SKM-1 (cell line): Measurements from ENCODE around the gene GALNT2.

ENCODE experiments used
- DNase-seq: peaks from one replicate; lab custom pipeline; 2025; ENCODE audit not compliant: unreplicated experiment; lab: John Stamatoyannopoulos, UW

GALNT2 gene

DNA sequence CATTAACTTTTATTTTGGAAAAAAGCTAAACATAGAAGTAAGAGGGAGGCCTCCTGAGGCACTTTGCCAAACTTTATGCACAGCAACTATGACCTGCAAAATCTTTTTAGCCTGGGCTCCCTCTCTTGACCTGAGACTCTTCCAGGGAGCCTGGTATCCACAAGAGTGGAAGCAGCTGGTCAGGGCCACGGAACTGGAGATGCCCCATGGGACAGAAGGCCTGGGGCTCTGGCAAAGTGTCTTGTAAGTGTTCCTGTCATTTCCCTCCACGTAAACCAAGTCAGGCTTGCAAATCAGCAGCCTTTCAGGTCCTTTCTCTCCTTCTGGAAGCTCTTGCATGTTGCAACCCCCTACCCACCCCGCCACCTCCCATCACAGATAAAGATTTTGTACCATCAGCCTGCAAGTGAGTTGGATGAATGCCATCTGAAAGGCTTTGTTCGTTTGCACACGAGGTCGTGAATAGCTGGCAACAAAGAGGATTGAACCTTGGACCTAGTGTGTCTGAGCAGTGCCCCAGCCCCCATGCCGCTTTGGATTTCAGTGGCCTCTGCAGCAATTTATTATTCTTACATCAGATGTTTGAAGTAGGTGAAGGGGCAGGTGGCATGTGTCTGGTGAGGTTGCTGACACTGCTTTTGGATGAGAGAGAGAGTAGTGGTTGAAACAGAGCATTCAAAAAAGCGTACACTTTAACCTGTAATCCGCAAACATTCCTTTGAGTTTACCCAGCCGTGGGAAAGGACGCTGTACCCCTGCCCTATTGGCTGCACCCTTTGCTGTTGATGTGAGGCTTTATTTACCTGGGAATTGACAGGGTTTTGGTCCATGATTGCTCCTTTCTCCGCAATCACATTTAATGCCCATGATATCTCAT lies 91.6 kb downstream of the GALNT2 start:
- no peak for DNase-seq

GRCh38 chr1:230159580-230159979 lies 92.5 kb downstream of the GALNT2 start:
- no peak for DNase-seq

GRCh38 chr1:230160957-230161771 lies 94.1 kb downstream of the GALNT2 start:
- DNase-seq: no peak

DNA sequence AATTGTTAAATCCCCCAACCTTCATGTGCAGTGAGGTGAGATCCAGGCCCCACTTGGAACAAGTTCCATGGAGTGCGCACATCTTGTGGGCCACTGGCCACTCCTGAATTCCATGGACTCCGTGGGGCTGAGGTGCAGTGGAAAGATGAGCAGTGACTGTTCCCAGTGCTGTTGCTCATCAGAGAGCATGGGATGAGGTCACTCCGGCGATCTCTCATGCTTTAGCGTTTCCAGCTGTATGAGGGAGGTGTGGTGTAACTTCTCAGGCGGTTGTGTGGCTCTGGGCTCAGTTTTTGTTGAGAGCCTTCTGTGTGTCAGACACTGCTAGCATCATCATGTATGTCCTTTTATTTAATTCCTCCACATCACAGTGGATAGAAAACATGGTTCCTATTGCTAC lies 96.2 kb downstream of the GALNT2 start:
- no peak for DNase-seq

DNA sequence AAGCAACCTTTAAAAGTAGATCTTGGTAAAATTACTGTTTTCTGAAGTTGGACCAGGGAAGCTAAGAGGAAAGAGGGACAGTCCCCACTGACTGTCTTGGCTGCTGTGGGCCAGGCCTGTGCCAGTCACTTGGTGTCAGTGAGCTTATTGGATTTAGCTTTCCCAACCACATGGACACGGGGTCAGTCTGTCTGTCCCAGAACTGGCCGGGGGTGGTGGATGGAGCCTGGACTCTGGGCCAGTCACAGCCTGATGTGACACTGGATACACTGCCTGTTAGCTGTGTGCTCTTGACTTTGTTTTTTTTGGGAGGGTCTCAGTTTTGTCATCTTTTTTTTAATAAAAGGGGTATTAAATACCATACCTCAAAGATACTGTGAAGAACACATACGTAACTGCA lies 96.7 kb downstream of the GALNT2 start:
- no peak for DNase-seq

DNA sequence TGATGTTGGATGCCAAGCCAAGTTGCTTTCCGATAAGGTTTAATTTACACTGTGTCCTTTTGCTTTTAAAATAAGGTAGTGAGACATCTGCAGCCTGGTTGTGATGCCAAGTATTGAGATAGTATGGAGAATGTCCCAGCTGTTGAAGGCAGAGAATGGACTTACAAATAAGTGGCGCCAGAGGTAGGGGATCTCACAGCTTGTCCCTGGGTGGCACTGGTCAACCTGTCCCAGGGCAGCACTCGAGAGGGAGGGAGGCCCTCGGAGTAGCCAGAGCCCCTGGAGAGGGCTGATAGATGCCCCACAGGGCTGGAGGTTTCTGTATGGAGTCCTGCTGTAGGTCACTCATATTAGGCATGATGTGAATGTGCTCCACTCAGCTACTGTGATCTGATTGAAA lies 98.5 kb downstream of the GALNT2 start:
- no peak for DNase-seq

GRCh38 chr1:230166366-230167132 lies 99.5 kb downstream of the GALNT2 start:
- DNase-seq: no peak

- peak; percentile 84 for DNase-seq
Observed at GRCh38 chr1:230167419-230167852, 100.4 kb downstream of the GALNT2 start.

- DNase-seq: no peak
Observed at GRCh38 chr1:230169454-230170152, 102.6 kb downstream of the GALNT2 start.

GRCh38 chr1:230170153-230170547 lies 103.1 kb downstream of the GALNT2 start:
- DNase-seq: no peak

- no peak for DNase-seq
Observed at GRCh38 chr1:230170622-230171021, 103.6 kb downstream of the GALNT2 start.

GRCh38 chr1:230171356-230172015 lies 104.4 kb downstream of the GALNT2 start:
- no peak for DNase-seq

DNA sequence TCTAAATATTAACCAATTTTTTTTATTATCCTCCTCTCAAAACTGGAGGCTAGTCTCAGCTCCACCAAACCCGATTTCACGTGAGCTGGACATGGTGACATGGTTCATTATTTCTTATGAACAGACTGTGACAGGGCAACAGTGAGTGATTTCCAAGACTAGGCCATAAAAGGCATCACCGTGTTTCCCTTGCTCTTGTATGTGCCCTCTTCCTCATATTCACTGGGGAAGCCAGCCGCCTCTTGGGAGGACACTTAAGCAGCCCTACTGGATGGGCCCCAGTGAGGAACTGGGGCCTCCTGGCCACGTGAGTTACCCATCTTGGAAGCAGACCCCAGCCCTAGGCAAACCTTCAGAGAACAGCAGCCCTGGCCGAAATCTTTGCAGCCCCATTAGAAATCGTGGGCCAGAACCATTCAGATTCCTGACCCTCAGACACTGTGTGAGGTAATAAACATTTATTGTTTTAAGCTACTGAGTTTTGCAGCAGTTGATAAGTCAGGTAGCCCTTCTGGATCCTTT lies 105.0 kb downstream of the GALNT2 start:
- DNase-seq: no peak

DNA sequence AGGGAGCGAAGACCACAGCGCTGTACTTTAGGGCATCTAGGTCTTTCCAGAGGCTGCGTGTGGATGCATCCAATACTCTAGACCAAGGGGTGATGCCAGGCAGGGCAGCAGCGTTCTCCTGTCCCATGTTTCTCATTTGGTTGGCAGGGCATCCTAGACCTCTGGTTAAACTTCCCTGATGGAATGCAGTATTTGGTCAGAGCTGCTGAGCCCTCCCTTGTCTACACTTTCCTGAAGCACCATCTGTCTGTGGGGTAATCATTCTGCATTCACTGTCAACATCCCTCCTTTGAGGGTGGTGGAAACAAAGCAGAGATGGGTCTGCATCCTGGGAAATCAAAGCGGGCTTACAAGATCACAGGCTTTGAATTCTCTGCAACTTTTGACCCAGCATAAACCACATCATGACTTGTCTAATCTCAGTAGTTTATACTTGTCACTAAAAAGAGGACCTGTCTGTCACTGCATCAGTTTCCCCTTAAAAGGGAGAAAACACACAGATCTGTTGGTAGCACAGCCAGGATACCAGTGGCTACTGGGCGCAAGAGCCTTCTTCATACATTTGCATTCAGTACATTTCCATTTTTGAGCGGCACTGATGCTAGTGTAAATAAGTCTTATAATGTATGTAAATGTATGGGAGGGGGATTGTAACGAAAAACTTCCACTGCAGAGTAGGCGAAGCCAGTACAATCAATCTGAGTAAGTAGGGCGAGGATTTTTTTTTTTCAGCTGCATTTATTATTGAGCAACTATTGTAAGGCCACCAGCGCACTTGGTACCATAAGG lies 106.3 kb downstream of the GALNT2 start:
- no peak for DNase-seq

GRCh38 chr1:230174041-230174440 lies 107.0 kb downstream of the GALNT2 start:
- no peak for DNase-seq

- no peak for DNase-seq
Observed at GRCh38 chr1:230174471-230175162, 107.6 kb downstream of the GALNT2 start.

- DNase-seq: no peak
Observed at GRCh38 chr1:230175163-230175747, 108.2 kb downstream of the GALNT2 start.

- no peak for DNase-seq
Observed at GRCh38 chr1:230175839-230176238, 108.8 kb downstream of the GALNT2 start.
